K562 (cell line): Measurements from ENCODE around the gene CDK11A. TPM values are rescaled to one million over a fixed set of nuclear protein-coding genes. Genes with fewer than 3 reads are reported as not detected.
A peak's percentile ranks its signal among the peaks of the same experiment; 100 is the strongest.

Source experiments
- HCFC1 ChIP-seq: IDR thresholded peaks from 2 replicates; pipeline ENCODE4 v1.6.1; 2012; ENCODE audit warnings: low read depth, low read length, improper control_type of control experiment
- NUFIP1 ChIP-seq: fragments of 450-650 bp; IDR thresholded peaks from 2 replicates; pipeline ENCODE4 v1.6.1; 2018; ENCODE audit not compliant: partially characterized antibody
- ZNF316 ChIP-seq: fragments of 450-650 bp; IDR thresholded peaks from 2 replicates; pipeline ENCODE4 v1.6.1; 2016
- polyA plus RNA-seq, 8 experiments: library from polyadenylated mRNA; depleted of rRNA in 4 of 8; stranded (reverse) in 5 of 8; unstranded in 3 of 8; fragments of >200 nt; fragmentation: Nextera tagmentation in 2 of 8; fragmentation: Illumina TruSeq in 1 of 8; extraction: Ambion mirVana in 2 of 8; extraction: Trizol in 1 of 8; gene quantifications; 2 replicates each; pipeline versions ENCODE4 v1.2.1 to v1.2.3, GENCODE V29; 2011 to 2014; ENCODE audit warnings: inconsistent platforms in 1 of 8, missing spikeins in 1 of 8
- total RNA-seq, 7 experiments: library from RNA; depleted of rRNA in 6 of 7; stranded (reverse); fragments of >200 nt in 6 of 7; fragmentation: Illumina TruSeq in 2 of 7; extraction: Trizol in 2 of 7; gene quantifications; 2 replicates each; pipeline versions ENCODE4 v1.2.1 to v1.2.3, GENCODE V29; 2011 to 2021; ENCODE audit warnings: low replicate concordance in 1 of 7
- TF ChIP-seq, protein P1 (sequence below): fragments of 200-600 bp; sonication (generic); IDR thresholded peaks from one replicate; pipeline ENCODE4 v1.6.1; 2012; ENCODE audit warnings: mild to moderate bottlenecking, low read depth, low read length, inconsistent platforms
- TF ChIP-seq, protein P2 (sequence below), 3 experiments: fragments of 200-800 bp in 1 of 3; fragments of 250-450 bp in 1 of 3; fragments of 450-650 bp in 1 of 3; sonication (Bioruptor Pico) in 1 of 3; sonication (Bioruptor generic) in 1 of 3; formaldehyde crosslinking in 1 of 3; IDR thresholded peaks; 2 replicates each; pipeline versions ENCODE4 v1.6.1 to v1.8.0; 2016 to 2022; ENCODE audit warnings: mild to moderate bottlenecking in 2 of 3, missing genetic modification characterization in 2 of 3, missing compliant biosample characterization in 1 of 3, moderate library complexity in 1 of 3
- TF ChIP-seq, protein P3 (sequence below), 2 experiments: fragments of 250-450 bp in 1 of 2; fragments of 450-650 bp in 1 of 2; sonication (Bioruptor Pico) in 1 of 2; IDR thresholded peaks; 2 replicates each; pipeline versions ENCODE4 v1.6.1 to v1.8.0; 2016 to 2021; ENCODE audit warnings: mild to moderate bottlenecking in 2 of 2, moderate library complexity in 2 of 2, missing compliant biosample characterization in 1 of 2, missing genetic modification characterization in 1 of 2
- TF ChIP-seq, protein P4 (sequence below): sonication (generic); formaldehyde crosslinking; IDR thresholded peaks from 2 replicates; pipeline ENCODE4 v1.8.1; 2023; ENCODE audit warnings: mild to moderate bottlenecking, missing genetic modification reagents

Gene CDK11A
- total and polyA plus RNA-seq, 9 of the 15 experiments (the other 6 are each of a cell fraction or from before 2014, with no cell fraction given), result 4.5 to 71.0 (median 43.9) TPM

DNA sequence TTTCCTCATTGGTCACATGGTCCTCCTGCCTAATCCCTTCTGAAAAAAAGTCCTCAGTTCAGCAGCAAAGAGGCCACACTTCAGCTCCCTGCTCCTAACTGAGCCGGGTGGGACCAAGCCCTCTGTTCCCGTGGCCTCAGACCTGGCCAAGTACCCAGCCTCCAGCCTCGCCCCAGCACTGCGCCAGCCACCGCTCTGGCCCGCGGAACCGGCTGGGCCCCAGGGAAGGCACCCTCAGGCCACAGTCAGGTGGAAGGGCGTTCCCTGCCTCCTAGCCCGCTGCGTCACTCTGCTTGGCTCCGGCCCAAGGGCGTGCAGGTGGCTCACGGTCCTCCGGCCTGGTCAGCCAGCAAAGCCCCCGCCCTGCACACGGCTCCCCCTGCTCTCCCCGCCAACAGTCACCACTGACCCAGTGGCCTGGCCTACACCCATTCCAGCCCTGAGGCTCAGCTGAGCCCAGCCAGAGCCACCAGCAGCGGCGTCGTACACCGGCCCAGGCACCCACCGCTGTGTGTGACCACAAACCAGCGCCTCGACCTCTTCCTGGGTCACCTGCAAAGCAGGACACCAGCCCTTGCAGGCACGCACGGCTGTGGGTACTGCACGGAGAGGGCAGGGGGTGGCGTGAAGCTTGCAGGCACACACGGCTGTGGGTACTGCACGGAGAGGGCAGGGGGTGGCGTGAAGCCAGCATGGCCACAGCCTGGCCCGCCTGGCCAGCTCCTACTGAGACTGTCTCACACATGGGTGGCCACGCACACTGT, 34.7 kb upstream of the CDK11A start (continued):
- TF ChIP-seq, protein P1, sequence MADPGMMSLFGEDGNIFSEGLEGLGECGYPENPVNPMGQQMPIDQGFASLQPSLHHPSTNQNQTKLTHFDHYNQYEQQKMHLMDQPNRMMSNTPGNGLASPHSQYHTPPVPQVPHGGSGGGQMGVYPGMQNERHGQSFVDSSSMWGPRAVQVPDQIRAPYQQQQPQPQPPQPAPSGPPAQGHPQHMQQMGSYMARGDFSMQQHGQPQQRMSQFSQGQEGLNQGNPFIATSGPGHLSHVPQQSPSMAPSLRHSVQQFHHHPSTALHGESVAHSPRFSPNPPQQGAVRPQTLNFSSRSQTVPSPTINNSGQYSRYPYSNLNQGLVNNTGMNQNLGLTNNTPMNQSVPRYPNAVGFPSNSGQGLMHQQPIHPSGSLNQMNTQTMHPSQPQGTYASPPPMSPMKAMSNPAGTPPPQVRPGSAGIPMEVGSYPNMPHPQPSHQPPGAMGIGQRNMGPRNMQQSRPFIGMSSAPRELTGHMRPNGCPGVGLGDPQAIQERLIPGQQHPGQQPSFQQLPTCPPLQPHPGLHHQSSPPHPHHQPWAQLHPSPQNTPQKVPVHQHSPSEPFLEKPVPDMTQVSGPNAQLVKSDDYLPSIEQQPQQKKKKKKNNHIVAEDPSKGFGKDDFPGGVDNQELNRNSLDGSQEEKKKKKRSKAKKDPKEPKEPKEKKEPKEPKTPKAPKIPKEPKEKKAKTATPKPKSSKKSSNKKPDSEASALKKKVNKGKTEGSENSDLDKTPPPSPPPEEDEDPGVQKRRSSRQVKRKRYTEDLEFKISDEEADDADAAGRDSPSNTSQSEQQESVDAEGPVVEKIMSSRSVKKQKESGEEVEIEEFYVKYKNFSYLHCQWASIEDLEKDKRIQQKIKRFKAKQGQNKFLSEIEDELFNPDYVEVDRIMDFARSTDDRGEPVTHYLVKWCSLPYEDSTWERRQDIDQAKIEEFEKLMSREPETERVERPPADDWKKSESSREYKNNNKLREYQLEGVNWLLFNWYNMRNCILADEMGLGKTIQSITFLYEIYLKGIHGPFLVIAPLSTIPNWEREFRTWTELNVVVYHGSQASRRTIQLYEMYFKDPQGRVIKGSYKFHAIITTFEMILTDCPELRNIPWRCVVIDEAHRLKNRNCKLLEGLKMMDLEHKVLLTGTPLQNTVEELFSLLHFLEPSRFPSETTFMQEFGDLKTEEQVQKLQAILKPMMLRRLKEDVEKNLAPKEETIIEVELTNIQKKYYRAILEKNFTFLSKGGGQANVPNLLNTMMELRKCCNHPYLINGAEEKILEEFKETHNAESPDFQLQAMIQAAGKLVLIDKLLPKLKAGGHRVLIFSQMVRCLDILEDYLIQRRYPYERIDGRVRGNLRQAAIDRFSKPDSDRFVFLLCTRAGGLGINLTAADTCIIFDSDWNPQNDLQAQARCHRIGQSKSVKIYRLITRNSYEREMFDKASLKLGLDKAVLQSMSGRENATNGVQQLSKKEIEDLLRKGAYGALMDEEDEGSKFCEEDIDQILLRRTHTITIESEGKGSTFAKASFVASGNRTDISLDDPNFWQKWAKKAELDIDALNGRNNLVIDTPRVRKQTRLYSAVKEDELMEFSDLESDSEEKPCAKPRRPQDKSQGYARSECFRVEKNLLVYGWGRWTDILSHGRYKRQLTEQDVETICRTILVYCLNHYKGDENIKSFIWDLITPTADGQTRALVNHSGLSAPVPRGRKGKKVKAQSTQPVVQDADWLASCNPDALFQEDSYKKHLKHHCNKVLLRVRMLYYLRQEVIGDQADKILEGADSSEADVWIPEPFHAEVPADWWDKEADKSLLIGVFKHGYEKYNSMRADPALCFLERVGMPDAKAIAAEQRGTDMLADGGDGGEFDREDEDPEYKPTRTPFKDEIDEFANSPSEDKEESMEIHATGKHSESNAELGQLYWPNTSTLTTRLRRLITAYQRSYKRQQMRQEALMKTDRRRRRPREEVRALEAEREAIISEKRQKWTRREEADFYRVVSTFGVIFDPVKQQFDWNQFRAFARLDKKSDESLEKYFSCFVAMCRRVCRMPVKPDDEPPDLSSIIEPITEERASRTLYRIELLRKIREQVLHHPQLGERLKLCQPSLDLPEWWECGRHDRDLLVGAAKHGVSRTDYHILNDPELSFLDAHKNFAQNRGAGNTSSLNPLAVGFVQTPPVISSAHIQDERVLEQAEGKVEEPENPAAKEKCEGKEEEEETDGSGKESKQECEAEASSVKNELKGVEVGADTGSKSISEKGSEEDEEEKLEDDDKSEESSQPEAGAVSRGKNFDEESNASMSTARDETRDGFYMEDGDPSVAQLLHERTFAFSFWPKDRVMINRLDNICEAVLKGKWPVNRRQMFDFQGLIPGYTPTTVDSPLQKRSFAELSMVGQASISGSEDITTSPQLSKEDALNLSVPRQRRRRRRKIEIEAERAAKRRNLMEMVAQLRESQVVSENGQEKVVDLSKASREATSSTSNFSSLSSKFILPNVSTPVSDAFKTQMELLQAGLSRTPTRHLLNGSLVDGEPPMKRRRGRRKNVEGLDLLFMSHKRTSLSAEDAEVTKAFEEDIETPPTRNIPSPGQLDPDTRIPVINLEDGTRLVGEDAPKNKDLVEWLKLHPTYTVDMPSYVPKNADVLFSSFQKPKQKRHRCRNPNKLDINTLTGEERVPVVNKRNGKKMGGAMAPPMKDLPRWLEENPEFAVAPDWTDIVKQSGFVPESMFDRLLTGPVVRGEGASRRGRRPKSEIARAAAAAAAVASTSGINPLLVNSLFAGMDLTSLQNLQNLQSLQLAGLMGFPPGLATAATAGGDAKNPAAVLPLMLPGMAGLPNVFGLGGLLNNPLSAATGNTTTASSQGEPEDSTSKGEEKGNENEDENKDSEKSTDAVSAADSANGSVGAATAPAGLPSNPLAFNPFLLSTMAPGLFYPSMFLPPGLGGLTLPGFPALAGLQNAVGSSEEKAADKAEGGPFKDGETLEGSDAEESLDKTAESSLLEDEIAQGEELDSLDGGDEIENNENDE, result no peak
- peak; percentile 40 for TF ChIP-seq NUFIP1
- peak; percentile 19; the same call in 1 of the 2 replicates for TF ChIP-seq HCFC1
- TF ChIP-seq, protein P2, sequence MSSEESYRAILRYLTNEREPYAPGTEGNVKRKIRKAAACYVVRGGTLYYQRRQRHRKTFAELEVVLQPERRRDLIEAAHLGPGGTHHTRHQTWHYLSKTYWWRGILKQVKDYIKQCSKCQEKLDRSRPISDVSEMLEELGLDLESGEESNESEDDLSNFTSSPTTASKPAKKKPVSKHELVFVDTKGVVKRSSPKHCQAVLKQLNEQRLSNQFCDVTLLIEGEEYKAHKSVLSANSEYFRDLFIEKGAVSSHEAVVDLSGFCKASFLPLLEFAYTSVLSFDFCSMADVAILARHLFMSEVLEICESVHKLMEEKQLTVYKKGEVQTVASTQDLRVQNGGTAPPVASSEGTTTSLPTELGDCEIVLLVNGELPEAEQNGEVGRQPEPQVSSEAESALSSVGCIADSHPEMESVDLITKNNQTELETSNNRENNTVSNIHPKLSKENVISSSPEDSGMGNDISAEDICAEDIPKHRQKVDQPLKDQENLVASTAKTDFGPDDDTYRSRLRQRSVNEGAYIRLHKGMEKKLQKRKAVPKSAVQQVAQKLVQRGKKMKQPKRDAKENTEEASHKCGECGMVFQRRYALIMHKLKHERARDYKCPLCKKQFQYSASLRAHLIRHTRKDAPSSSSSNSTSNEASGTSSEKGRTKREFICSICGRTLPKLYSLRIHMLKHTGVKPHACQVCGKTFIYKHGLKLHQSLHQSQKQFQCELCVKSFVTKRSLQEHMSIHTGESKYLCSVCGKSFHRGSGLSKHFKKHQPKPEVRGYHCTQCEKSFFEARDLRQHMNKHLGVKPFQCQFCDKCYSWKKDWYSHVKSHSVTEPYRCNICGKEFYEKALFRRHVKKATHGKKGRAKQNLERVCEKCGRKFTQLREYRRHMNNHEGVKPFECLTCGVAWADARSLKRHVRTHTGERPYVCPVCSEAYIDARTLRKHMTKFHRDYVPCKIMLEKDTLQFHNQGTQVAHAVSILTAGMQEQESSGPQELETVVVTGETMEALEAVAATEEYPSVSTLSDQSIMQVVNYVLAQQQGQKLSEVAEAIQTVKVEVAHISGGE (CRISPR knock-in tag; IDR thresholded peaks at IDR 0.05), result peak in 1 of 3 experiments; percentile 59; a peak in 1 of 6 replicates
- TF ChIP-seq ZNF316, result peak; percentile 95
- TF ChIP-seq, protein P3, sequence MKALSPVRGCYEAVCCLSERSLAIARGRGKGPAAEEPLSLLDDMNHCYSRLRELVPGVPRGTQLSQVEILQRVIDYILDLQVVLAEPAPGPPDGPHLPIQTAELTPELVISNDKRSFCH (CRISPR knock-in tag; IDR thresholded peaks at IDR 0.05), result no peak
- TF ChIP-seq, protein P3 (tag; IDR thresholded peaks at IDR 0.05), result peak; percentile 24; the same call in 1 of the 2 replicates
- TF ChIP-seq, protein P4, sequence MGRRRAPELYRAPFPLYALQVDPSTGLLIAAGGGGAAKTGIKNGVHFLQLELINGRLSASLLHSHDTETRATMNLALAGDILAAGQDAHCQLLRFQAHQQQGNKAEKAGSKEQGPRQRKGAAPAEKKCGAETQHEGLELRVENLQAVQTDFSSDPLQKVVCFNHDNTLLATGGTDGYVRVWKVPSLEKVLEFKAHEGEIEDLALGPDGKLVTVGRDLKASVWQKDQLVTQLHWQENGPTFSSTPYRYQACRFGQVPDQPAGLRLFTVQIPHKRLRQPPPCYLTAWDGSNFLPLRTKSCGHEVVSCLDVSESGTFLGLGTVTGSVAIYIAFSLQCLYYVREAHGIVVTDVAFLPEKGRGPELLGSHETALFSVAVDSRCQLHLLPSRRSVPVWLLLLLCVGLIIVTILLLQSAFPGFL (CRISPR knock-in tag), result no peak
